ENCODE results near the gene DLEC1.

DLEC1 gene

GRCh38 chr3:38108649-38109579, 69.9 kb downstream of the DLEC1 start:
- DNase-seq (ENCODE audit: low read depth in 2 of 2) = no peak

GRCh38 chr3:38109580-38110313, 70.7 kb downstream of the DLEC1 start:
- DNase-seq (ENCODE audit: low read depth in 2 of 2) = no peak

GRCh38 chr3:38110314-38111050, 71.5 kb downstream of the DLEC1 start:
- no peak for DNase-seq (ENCODE audit: low read depth in 2 of 2)

GRCh38 chr3:38111201-38111600, 72.2 kb downstream of the DLEC1 start:
- no peak for DNase-seq (ENCODE audit: low read depth in 2 of 2)

GRCh38 chr3:38111696-38112377, 72.8 kb downstream of the DLEC1 start:
- no peak for DNase-seq (ENCODE audit: low read depth in 2 of 2)

- no peak for DNase-seq (ENCODE audit: low read depth in 2 of 2)
These were observed 73.4 kb downstream of the DLEC1 start for GRCh38 chr3:38112378-38112761.

- DNase-seq (ENCODE audit: low read depth in 2 of 2) = no peak
These were observed 75.3 kb downstream of the DLEC1 start for GRCh38 chr3:38114052-38114874.

- no peak for DNase-seq (ENCODE audit: low read depth in 2 of 2)
These were observed 76.1 kb downstream of the DLEC1 start for GRCh38 chr3:38114875-38115644.

GRCh38 chr3:38115645-38116427, 76.8 kb downstream of the DLEC1 start:
- DNase-seq (ENCODE audit: low read depth in 2 of 2) = no peak

GRCh38 chr3:38116471-38117162, 77.6 kb downstream of the DLEC1 start:
- DNase-seq (ENCODE audit: low read depth in 2 of 2) = no peak

- no peak for DNase-seq (ENCODE audit: low read depth in 2 of 2)
These were observed 78.2 kb downstream of the DLEC1 start for GRCh38 chr3:38117163-38117716.

- DNase-seq (ENCODE audit: low read depth in 2 of 2) = peak; percentile 51 to 55
These were observed 78.9 kb downstream of the DLEC1 start for GRCh38 chr3:38117748-38118420.

- DNase-seq (ENCODE audit: low read depth in 2 of 2) = no peak
These were observed 79.6 kb downstream of the DLEC1 start for GRCh38 chr3:38118421-38119247.

GRCh38 chr3:38119248-38119544, 80.2 kb downstream of the DLEC1 start:
- DNase-seq (ENCODE audit: low read depth in 2 of 2) = no peak

- no peak for DNase-seq (ENCODE audit: low read depth in 2 of 2)
These were observed 81.0 kb downstream of the DLEC1 start for GRCh38 chr3:38119821-38120692.

Data from stimulated activated CD4-positive, alpha-beta T cell treated with anti-CD3 and anti-CD28 coated beads, Interleukin-15, amount 100 ng/mL, for 48 hours (primary cell).